Endothelial cell (in vitro differentiated cells): ENCODE measurements around the gene MCF2L2. TPM values are rescaled to one million over a fixed set of nuclear protein-coding genes. Genes with fewer than 3 reads are reported as not detected.
"Not testable (repeated sequence)": the region's sequence is repeated elsewhere in the genome, so short reads cannot be mapped to it uniquely, and the experiment has no call there.

ENCODE experiments used
- DNase-seq: peaks from one replicate; pipeline ENCODE4 v3.0.0; 2021; ENCODE audit warnings: low spot score
- H3K27ac Mint-ChIP-seq: one replicate; pipeline ENCODE4 v1.8.0; 2021; ENCODE audit warnings: mixed read lengths, inconsistent platforms; ENCODE audit not compliant: unreplicated experiment
- H3K27me3 Mint-ChIP-seq: one replicate; pipeline ENCODE4 v1.8.0; 2021; ENCODE audit warnings: mild to moderate bottlenecking, moderate library complexity, mixed read lengths, inconsistent platforms; ENCODE audit not compliant: unreplicated experiment
- H3K36me3 Mint-ChIP-seq: one replicate; pipeline ENCODE4 v1.8.0; 2021; ENCODE audit warnings: mild to moderate bottlenecking, low read depth, mixed read lengths, inconsistent platforms; ENCODE audit not compliant: unreplicated experiment
- H3K4me1 Mint-ChIP-seq: one replicate; pipeline ENCODE4 v1.8.0; 2021; ENCODE audit warnings: mild to moderate bottlenecking, mixed read lengths, inconsistent platforms; ENCODE audit not compliant: unreplicated experiment
- H3K4me3 Mint-ChIP-seq: one replicate; pipeline ENCODE4 v1.8.0; 2021; ENCODE audit warnings: mild to moderate bottlenecking, mixed read lengths, inconsistent platforms; ENCODE audit not compliant: unreplicated experiment
- H3K9me3 Mint-ChIP-seq: one replicate; pipeline ENCODE4 v1.8.0; 2021; ENCODE audit warnings: mixed read lengths, inconsistent platforms; ENCODE audit not compliant: unreplicated experiment
- total RNA-seq: library from RNA; stranded (reverse); fragmentation: NEBNext Ultra II Directional; extraction: Animal tissue kit (Norgen Biotek cat#: 25700); gene quantifications from one replicate; pipeline ENCODE4 v1.2.1, GENCODE V29; 2021; ENCODE audit not compliant: unreplicated experiment
- TF ChIP-seq, protein P1 (sequence below): fragments of 200-600 bp; sonication (generic); IDR thresholded peaks from one replicate; pipeline ENCODE4 v1.5.0; 2021; ENCODE audit warnings: antibody characterized with exemption; ENCODE audit not compliant: unreplicated experiment

Gene MCF2L2
- total RNA-seq, 1 donor from 2014 or later: 1.8 TPM

DNA sequence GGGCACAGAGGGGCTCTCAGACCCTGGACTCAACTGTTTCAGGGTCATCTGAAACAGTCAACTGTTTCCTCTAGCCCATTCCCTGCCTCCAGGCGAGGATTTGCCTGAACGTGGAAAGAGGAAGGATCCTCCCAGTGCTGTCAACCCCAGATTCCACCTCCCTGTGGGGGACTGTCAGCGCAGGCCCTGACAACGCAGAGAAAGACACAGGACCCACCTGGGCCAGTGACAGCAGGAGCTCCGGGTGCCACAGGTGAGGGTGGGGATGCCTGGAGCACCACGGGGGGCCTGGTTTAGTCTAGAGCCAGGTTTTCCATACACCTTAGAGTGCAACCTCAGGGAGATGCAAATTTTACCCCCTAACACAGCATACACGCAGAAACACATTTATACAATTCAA lies 246.3 kb downstream of the MCF2L2 start:
- TF ChIP-seq, protein P1, sequence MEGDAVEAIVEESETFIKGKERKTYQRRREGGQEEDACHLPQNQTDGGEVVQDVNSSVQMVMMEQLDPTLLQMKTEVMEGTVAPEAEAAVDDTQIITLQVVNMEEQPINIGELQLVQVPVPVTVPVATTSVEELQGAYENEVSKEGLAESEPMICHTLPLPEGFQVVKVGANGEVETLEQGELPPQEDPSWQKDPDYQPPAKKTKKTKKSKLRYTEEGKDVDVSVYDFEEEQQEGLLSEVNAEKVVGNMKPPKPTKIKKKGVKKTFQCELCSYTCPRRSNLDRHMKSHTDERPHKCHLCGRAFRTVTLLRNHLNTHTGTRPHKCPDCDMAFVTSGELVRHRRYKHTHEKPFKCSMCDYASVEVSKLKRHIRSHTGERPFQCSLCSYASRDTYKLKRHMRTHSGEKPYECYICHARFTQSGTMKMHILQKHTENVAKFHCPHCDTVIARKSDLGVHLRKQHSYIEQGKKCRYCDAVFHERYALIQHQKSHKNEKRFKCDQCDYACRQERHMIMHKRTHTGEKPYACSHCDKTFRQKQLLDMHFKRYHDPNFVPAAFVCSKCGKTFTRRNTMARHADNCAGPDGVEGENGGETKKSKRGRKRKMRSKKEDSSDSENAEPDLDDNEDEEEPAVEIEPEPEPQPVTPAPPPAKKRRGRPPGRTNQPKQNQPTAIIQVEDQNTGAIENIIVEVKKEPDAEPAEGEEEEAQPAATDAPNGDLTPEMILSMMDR: no peak
- Mint-ChIP-seq H3K4me3 (no peak overlapping the region), H3K27ac (no peak overlapping the region), H3K4me1 (peaks cover 7% of the 10 kb centered on the region), H3K9me3 (no peaks in the 10 kb centered on the region), H3K27me3 (peaks cover 3% of the 10 kb centered on the region), H3K36me3 (no peaks in the 10 kb centered on the region)
- DNase-seq: no peak

DNA sequence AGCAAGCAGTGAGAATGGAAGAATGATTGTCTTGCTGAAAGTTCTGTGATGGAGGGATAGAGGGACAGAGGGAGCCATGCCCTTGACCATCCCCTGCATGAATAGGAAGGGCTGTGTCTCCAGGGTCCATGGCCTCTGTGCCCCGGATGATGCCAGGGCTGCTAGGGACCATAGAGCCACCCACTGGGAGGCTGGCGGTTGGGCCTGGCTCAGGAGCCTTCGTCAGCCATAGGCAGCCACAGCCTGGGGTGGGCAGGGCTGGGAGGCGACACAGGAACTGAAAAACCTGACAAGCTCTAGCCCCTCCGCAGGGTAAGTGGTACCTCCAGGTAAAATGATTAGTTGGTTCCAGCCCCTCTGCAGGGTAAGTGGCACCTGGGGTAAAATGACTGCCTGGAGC lies 246.8 kb downstream of the MCF2L2 start:
- peaks cover 7% of the 10 kb centered on the region for H3K4me1 Mint-ChIP-seq
- TF ChIP-seq, protein P1: no peak
- H3K4me3 Mint-ChIP-seq: no peak overlapping the region
- peaks cover 3% of the 10 kb centered on the region for H3K27me3 Mint-ChIP-seq
- no peaks in the 10 kb centered on the region for H3K36me3 Mint-ChIP-seq
- DNase-seq: no peak
- H3K9me3 Mint-ChIP-seq: no peaks in the 10 kb centered on the region
- H3K27ac Mint-ChIP-seq: no peak overlapping the region

DNA sequence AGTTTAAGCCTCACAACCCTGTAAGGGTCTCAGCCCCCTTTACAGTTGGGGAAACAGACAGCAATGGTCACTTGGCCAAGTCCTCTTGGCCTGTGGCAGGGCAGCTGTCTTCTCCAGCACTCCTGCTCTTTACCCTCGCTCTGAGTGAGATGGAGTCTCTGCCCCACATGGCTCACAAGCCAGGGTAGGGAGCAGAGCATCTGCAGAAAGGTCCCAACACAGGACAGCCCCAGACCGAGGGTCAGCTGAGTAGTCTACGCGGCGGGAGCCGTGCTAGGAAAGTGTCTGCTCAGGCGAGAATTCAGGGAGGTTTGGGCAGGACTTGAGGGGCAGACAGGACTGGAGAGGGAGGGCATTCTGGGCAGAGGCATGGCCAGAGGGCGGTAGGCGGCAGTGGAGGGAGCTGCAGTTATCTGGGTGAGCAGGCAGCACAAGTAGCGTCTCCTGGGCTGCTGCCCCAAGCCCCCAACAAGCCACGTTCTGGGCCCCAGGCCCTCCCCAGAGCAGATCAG lies 247.6 kb downstream of the MCF2L2 start:
- TF ChIP-seq, protein P1: no peak
- DNase-seq: no peak
- H3K4me3 Mint-ChIP-seq: no peak overlapping the region
- H3K27ac Mint-ChIP-seq: no peak overlapping the region
- peaks cover 5% of the 10 kb centered on the region for H3K27me3 Mint-ChIP-seq
- H3K9me3 Mint-ChIP-seq: no peaks in the 10 kb centered on the region
- peaks cover 7% of the 10 kb centered on the region for H3K4me1 Mint-ChIP-seq
- no peaks in the 10 kb centered on the region for H3K36me3 Mint-ChIP-seq

DNA sequence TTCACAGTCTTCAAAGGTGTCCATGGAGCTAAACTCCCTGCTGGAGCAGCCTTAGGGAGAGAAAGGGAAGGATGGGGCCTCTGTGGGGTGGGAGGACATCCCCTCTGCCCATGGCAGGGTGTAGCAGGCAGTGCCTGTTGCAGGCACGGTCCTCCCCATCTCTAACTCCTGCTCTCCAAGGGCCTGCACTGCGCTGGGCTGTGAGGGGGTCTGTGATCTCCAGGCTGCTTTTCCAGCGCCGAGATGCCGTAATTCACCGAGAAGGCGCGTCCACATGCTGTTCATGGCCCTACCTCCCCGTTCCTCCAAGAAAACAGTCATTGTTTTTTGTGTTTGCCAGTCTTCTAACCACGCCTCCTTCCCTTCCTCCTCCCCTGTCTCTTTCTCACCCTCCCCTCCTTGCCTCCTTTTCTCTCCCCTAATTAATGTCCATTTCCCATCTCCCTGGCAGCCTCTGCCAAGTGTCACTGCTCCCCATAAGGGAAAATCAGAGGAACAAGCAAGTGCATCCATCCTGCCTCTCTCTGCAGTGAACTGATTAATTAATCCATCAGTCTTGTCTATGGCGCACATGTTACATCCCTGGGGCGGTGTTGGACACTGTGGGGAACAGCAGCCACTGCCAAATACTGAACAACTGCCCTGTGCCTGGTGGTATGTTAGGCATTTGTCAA lies 248.2 kb downstream of the MCF2L2 start:
- TF ChIP-seq, protein P1: no peak
- no peak for DNase-seq
- H3K9me3 Mint-ChIP-seq: no peaks in the 10 kb centered on the region
- no peaks in the 10 kb centered on the region for H3K36me3 Mint-ChIP-seq
- H3K4me1 Mint-ChIP-seq: peaks cover 7% of the 10 kb centered on the region
- H3K27me3 Mint-ChIP-seq: peaks cover 9% of the 10 kb centered on the region
- H3K4me3 Mint-ChIP-seq: no peak overlapping the region
- H3K27ac Mint-ChIP-seq: no peak overlapping the region

DNA sequence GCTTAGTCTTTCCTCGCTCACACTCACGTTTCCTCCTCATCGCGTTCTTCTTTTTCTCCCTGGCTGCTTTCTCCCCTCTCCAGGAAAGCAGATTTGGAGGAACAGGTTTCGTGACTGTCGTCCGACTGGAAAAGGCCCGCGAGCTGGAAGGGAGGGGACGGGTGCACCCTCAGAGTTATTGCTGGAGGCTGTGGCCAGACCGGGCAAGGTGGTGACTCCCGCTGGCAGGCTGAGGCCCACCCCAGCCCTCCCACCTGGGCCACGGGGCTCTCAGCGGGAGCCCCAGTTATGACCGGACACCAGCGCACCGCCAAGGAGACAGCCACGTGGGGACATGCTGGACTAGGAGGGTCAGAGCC lies 248.9 kb downstream of the MCF2L2 start:
- not testable (repeated sequence) for H3K9me3 Mint-ChIP-seq, H3K36me3 Mint-ChIP-seq, DNase-seq, H3K27ac Mint-ChIP-seq, H3K4me1 Mint-ChIP-seq, H3K27me3 Mint-ChIP-seq
- H3K4me3 Mint-ChIP-seq: peak overlapping the region; percentile 74
